Esophagus squamous epithelium (tissue), 4 donors: ENCODE data around the gene NRAP.

Source experiments
- POLR2A ChIP-seq, 4 donors: fragments of 450-650 bp; IDR thresholded peaks; one replicate each; pipeline ENCODE4 v1.6.1; 2017; ENCODE audit warnings: antibody characterized with exemption in 4 of 4, mild to moderate bottlenecking in 4 of 4, moderate library complexity in 3 of 4
- TF ChIP-seq, protein P1 (sequence below), 6 experiments: fragments of 450-650 bp in 4 of 6; fragments of 200-600 bp in 2 of 6; sonication (generic) in 2 of 6; IDR thresholded peaks; one replicate each; pipeline ENCODE4 v1.5.1; 2016 to 2019; ENCODE audit warnings: antibody characterized with exemption in 6 of 6, mild to moderate bottlenecking in 4 of 6, moderate library complexity in 4 of 6

DNA sequence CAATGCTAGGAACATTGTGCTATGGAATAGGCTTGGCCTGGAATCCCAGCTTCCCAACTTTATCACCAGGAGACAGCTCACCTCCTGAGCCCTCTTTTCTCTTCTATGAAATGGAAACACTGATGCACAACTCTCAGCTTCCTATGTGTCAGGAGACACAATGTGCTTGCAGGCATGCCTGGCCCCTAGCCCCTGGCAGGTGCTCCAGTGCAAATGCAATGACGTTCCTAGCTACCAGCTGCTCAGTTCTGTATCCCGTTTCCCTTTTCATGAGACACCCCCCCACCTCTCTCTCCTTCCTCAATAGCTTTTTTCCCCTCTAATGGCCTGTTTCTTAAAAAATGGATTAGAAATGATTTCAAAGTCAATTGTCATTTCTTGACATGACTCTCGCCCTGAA is 80.3 kb downstream of the NRAP start:
- no peak for TF ChIP-seq POLR2A (IDR thresholded peaks at IDR 0.05)
- TF ChIP-seq, protein P1, sequence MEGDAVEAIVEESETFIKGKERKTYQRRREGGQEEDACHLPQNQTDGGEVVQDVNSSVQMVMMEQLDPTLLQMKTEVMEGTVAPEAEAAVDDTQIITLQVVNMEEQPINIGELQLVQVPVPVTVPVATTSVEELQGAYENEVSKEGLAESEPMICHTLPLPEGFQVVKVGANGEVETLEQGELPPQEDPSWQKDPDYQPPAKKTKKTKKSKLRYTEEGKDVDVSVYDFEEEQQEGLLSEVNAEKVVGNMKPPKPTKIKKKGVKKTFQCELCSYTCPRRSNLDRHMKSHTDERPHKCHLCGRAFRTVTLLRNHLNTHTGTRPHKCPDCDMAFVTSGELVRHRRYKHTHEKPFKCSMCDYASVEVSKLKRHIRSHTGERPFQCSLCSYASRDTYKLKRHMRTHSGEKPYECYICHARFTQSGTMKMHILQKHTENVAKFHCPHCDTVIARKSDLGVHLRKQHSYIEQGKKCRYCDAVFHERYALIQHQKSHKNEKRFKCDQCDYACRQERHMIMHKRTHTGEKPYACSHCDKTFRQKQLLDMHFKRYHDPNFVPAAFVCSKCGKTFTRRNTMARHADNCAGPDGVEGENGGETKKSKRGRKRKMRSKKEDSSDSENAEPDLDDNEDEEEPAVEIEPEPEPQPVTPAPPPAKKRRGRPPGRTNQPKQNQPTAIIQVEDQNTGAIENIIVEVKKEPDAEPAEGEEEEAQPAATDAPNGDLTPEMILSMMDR (IDR thresholded peaks at IDR 0.05): no peak
